Measurements from ENCODE around the gene TUBB2A. TPM values are rescaled to one million over a fixed set of nuclear protein-coding genes. Genes with fewer than 3 reads are reported as not detected.
A peak's percentile ranks its signal among the peaks of the same experiment; 100 is the strongest.

Gene TUBB2A
- total and polyA plus RNA-seq, 2 of the 8 experiments (the other 6 are each of a cell fraction or from before 2014, with no cell fraction given) = 315 to 330 TPM

GRCh38 chr6:3163248-3163594, 5.9 kb upstream of the TUBB2A start:
- peaks cover 11% of the 10 kb centered on the region; the same call in 1 of the 2 replicates for H3K23me2 ChIP-seq (ENCODE audit: low read depth, low read length)
- H4K5ac ChIP-seq (ENCODE audit: insufficient read length, low read depth, low read length) = peak overlapping the region; percentile 75
- no peak overlapping the region for H2AK5ac ChIP-seq (ENCODE audit: low read depth, low read length)
- H3K14ac ChIP-seq (ENCODE audit: insufficient read length) = no peak overlapping the region
- H3K79me1 ChIP-seq (ENCODE audit: low read depth, low read length) = no peaks in the 10 kb centered on the region
- DNase-seq (ENCODE audit: low read depth in 1 of 2, low spot score in 2 of 2) = no peak
- no peak overlapping the region for H2BK12ac ChIP-seq (ENCODE audit: low read depth, low read length)
- ChIA-PET POLR2A (ENCODE audit: partially characterized antibody) (interaction anchor here (1.0 to 6.8 kb wide), 11 partner anchors 11 to 68 kb away, joined by 3 to 58 read pairs (median 6); partner anchors contain the start of gene TUBB2B), CTCF (ENCODE audit: partially characterized antibody) (interaction anchor here (0.6 to 3.7 kb wide), 11 partner anchors 14 to 88 kb away, joined by 3 to 17 read pairs (median 6); partner anchors contain the start of gene TUBB2B)
- no peak for FAIRE-seq
- no peak overlapping the region for H3K4ac ChIP-seq (replicated peaks; ENCODE audit: insufficient read length, low read depth, low read length)
- H3K27me3 ChIP-seq (replicated peaks in 1 of 4; ENCODE audit: control insufficient read depth in 3 of 4, extremely low read depth in 1 of 4, insufficient read depth in 3 of 4, low read length in 3 of 4) = no peaks in the 10 kb centered on the region
- peak overlapping the region; percentile 19 to 83 (median 32); a peak in 6 of 8 replicates for H3K4me3 ChIP-seq (ENCODE audit: extremely low read depth in 1 of 4, insufficient read depth in 2 of 4, low read depth in 3 of 4, low read length in 4 of 4)
- peak overlapping the region; percentile 48 for H4K91ac ChIP-seq (replicated peaks; ENCODE audit: insufficient read length, low read length)
- H3K18ac ChIP-seq (ENCODE audit: extremely low read depth, low read length) = no peak overlapping the region
- no peak overlapping the region; the same call in 1 of the 2 replicates for H2BK5ac ChIP-seq (ENCODE audit: low read depth, low read length)
- H3K4me1 ChIP-seq (replicated peaks in 1 of 4; ENCODE audit: control insufficient read depth in 3 of 4, insufficient read depth in 4 of 4, low read length in 3 of 4) = peaks cover 14 to 49% (median 40%) of the 10 kb centered on the region in 4 experiments
- no peaks in the 10 kb centered on the region for H3K9me3 ChIP-seq (ENCODE audit: insufficient read depth in 2 of 2, low read depth in 1 of 2, low read length in 1 of 2)
- 26% methylated on average over 13 of the region's 13 CpGs; no CpG with 5 or more reads in 1 of the 2 experiments for WGBS, 2 experiments (ENCODE audit: extremely low coverage in 1 of 2, insufficient coverage in 1 of 2, insufficient read length in 1 of 2, insufficient replicate concordance in 2 of 2, low coverage in 1 of 2, low lambda C conversion rate in 2 of 2, missing lambda C conversion rate in 1 of 2)
- H4K8ac ChIP-seq (ENCODE audit: extremely low read depth, insufficient read depth, low read length) = no peak overlapping the region
- no peak overlapping the region for H2BK120ac ChIP-seq (replicated peaks; ENCODE audit: low read depth, low read length)
- no peaks in the 10 kb centered on the region for H4K20me1 ChIP-seq (replicated peaks in 1 of 2; ENCODE audit: control insufficient read depth in 1 of 2, insufficient read depth in 2 of 2, low read length in 2 of 2)
- H3K27ac ChIP-seq (ENCODE audit: low read depth, low read length) = no peak overlapping the region
- peak overlapping the region; percentile 64 to 85 for H3K4me2 ChIP-seq (ENCODE audit: insufficient read depth in 1 of 2, low read depth in 2 of 2, low read length in 2 of 2)
- TF ChIP-seq CHD1 (IDR thresholded peaks at IDR 0.05; ENCODE audit: low read depth, low read length) (no peak), MAFK (IDR thresholded peaks at IDR 0.05; ENCODE audit: low read depth, low read length) (no peak)
- H2BK20ac ChIP-seq (ENCODE audit: low read length) = peak overlapping the region; percentile 24
- no peaks in the 10 kb centered on the region for H3K36me3 ChIP-seq (ENCODE audit: control insufficient read depth in 2 of 4, insufficient read depth in 4 of 4, low read length in 3 of 4)
- no peak overlapping the region for H2AFZ ChIP-seq (ENCODE audit: low read length)
- H3K56ac ChIP-seq (replicated peaks; ENCODE audit: insufficient read length, low read depth, low read length) = no peak overlapping the region
- H3K23ac ChIP-seq (ENCODE audit: insufficient read length) = no peak overlapping the region
- H2BK15ac ChIP-seq (ENCODE audit: low read length) = no peak overlapping the region
- no peak overlapping the region for H3K9ac ChIP-seq (replicated peaks in 1 of 4; ENCODE audit: extremely low read depth in 1 of 4, low read depth in 3 of 4, low read length in 3 of 4)
- H3K79me2 ChIP-seq (ENCODE audit: control insufficient read depth in 1 of 2, insufficient read depth in 2 of 2, low read length in 2 of 2) = no peaks in the 10 kb centered on the region
